ENCODE data around the gene BCAR3. TPM values are rescaled to one million over a fixed set of nuclear protein-coding genes. Genes with fewer than 3 reads are reported as not detected.

Gene BCAR3
- total RNA-seq, 1 experiment from 2014 or later, result 33.9 TPM

GRCh38 chr1:93541045-93541444 is 140.6 kb downstream of the BCAR3 start:
- Histone ChIP-seq H3K36me3 (ENCODE audit: control insufficient read depth, insufficient read depth, low read length) (peaks cover 4% of the 10 kb centered on the region), H3K27me3 (ENCODE audit: control insufficient read depth, insufficient read depth, low read length) (no peaks in the 10 kb centered on the region), H3K9me3 (ENCODE audit: control insufficient read depth, insufficient read depth, low read depth, low read length) (no peaks in the 10 kb centered on the region), H3K4me3 (ENCODE audit: low read depth in 2 of 2, low read length in 2 of 2) (no peak overlapping the region), H3K27ac (ENCODE audit: low read length) (no peak overlapping the region), H3K4me1 (ENCODE audit: control insufficient read depth, insufficient read depth, low read length) (no peaks in the 10 kb centered on the region)
- ATAC-seq (no peak), DNase-seq (ENCODE audit: low read depth, low spot score) (no peak)
- ChIA-PET POLR2A (no interaction called here), CTCF (no interaction called here)
- in situ Hi-C loops (cut with HindIII; ENCODE audit: low pct_unique_long_range_greater_than_20kb, low sequenced_read_pairs), result no loop called here
- BruUV-seq (replicated peaks), result no TSS peak
- TF ChIP-seq CTCF (IDR thresholded peaks at IDR 0.05) (no peak), POLR2AphosphoS5 (IDR thresholded peaks at IDR 0.05; ENCODE audit: low read depth, low read length) (no peak), SIN3A (IDR thresholded peaks at IDR 0.05; ENCODE audit: borderline replicate concordance, insufficient read depth, low read depth, low read length) (no peak)
- intact Hi-C loops (cut with micrococcal nuclease; ENCODE audit: unreplicated experiment), result loop anchor here (10.0 kb wide), 1 partner anchor 96 kb away; the partner anchor contains the start of gene FNBP1L

- POLR2A ChIA-PET, result no interaction called here
- intact Hi-C loops (cut with micrococcal nuclease; ENCODE audit: unreplicated experiment), result no loop called here
- in situ Hi-C loops (cut with HindIII; ENCODE audit: low pct_unique_long_range_greater_than_20kb, low sequenced_read_pairs), result no loop called here
- Histone ChIP-seq H3K4me1 (ENCODE audit: control insufficient read depth, insufficient read depth, low read length) (no peaks in the 10 kb centered on the region), H3K27ac (ENCODE audit: low read length) (no peak overlapping the region), H3K4me3 (ENCODE audit: low read depth in 2 of 2, low read length in 2 of 2) (no peak overlapping the region), H3K36me3 (ENCODE audit: control insufficient read depth, insufficient read depth, low read length) (no peaks in the 10 kb centered on the region; the same call in 1 of the 2 replicates), H3K9me3 (ENCODE audit: control insufficient read depth, insufficient read depth, low read depth, low read length) (no peaks in the 10 kb centered on the region), H3K27me3 (ENCODE audit: control insufficient read depth, insufficient read depth, low read length) (no peaks in the 10 kb centered on the region)
- TF ChIP-seq CTCF (IDR thresholded peaks at IDR 0.05) (no peak), POLR2AphosphoS5 (IDR thresholded peaks at IDR 0.05; ENCODE audit: low read depth, low read length) (no peak), TCF7L2 (IDR thresholded peaks at IDR 0.05; ENCODE audit: low read depth, low read length) (no peak), SIN3A (IDR thresholded peaks at IDR 0.05; ENCODE audit: borderline replicate concordance, insufficient read depth, low read depth, low read length) (no peak), REST (IDR thresholded peaks at IDR 0.05; ENCODE audit: insufficient read depth in 1 of 2, low read depth in 2 of 2, low read length in 1 of 2) (no peak)
- no peak for DNase-seq (ENCODE audit: low read depth, low spot score)
- ATAC-seq, result no peak
- CTCF ChIA-PET, result no interaction called here
- BruUV-seq (replicated peaks), result no TSS peak
Observed at GRCh38 chr1:93537924-93538323, 143.7 kb downstream of the BCAR3 start.

All from Panc1 (cell line).